A549 (cell line): ENCODE measurements around the gene ITGA2. TPM values are rescaled to one million over a fixed set of nuclear protein-coding genes. Genes with fewer than 3 reads are reported as not detected.

Experiments
- CHD2 ChIP-seq: fragments of 150-350 bp; IDR thresholded peaks from 2 replicates; pipeline ENCODE4 v1.6.1; 2014; ENCODE audit warnings: low read length; ENCODE audit not compliant: partially characterized antibody
- GATA3 ChIP-seq: IDR thresholded peaks from 2 replicates; pipeline ENCODE4 v1.6.1; 2012; ENCODE audit warnings: borderline replicate concordance
- MAFK ChIP-seq: fragments of 450-650 bp; IDR thresholded peaks from 2 replicates; pipeline ENCODE4 v1.6.1; 2014; ENCODE audit not compliant: partially characterized antibody
- NFE2L2 ChIP-seq: fragments of 150-350 bp; conservative IDR thresholded peaks from 2 replicates; pipeline ENCODE4 v1.6.1; 2014; ENCODE audit warnings: low read length
- POLR2A ChIP-seq: IDR thresholded peaks from 2 replicates; pipeline ENCODE4 v1.6.1; 2012; ENCODE audit warnings: mild to moderate bottlenecking, low read length
- RFX5 ChIP-seq: fragments of 450-650 bp; IDR thresholded peaks from 2 replicates; pipeline ENCODE4 v1.7.1; 2014; ENCODE audit warnings: antibody characterized with exemption, mild to moderate bottlenecking, moderate library complexity
- ZFP36 ChIP-seq: fragments of 450-650 bp; IDR thresholded peaks from 2 replicates; pipeline ENCODE4 v1.6.1; 2014; ENCODE audit warnings: borderline replicate concordance; ENCODE audit not compliant: partially characterized antibody
- polyA plus RNA-seq, 4 experiments: library from polyadenylated mRNA; depleted of rRNA in 3 of 4; stranded (reverse); fragments of >200 nt; fragmentation: RNase III in 1 of 4; extraction: RNeasy Plus Mini Kit Qiagen cat#74134 plus additional on column Dnase treatment in 1 of 4; gene quantifications; 2 replicates in 3 of 4; 3 replicates in 1 of 4; pipeline ENCODE4 v1.2.3, GENCODE V29; 2011 to 2017

Gene ITGA2
- polyA plus RNA-seq, 2 of the 4 experiments (the other 2 are of a cell fraction), result 8.5 to 28.0 TPM

GRCh38 chr5:53133020-53133419 lies 143.9 kb downstream of the ITGA2 start (continued):
- TF ChIP-seq MAFK, result no peak
- no peak for TF ChIP-seq NFE2L2
- no peak for TF ChIP-seq RFX5
- no peak for TF ChIP-seq CHD2
- no peak for TF ChIP-seq GATA3
- TF ChIP-seq POLR2A, result no peak
- TF ChIP-seq ZFP36, result no peak

Other genes with a start within 250 kb of the ITGA2 start
- gene ITGA1, start 201.4 kb upstream of the ITGA2 start, polyA plus RNA-seq (2011; rRNA removed), result 5.3 and 5.5 TPM in 2 replicates
- gene ITGA1, start 201.4 kb upstream of the ITGA2 start, polyA plus RNA-seq (2017; fragmentation: RNase III; extraction: RNeasy Plus Mini Kit Qiagen cat#74134 plus additional on column Dnase treatment), result 0.89 to 2.0 TPM (median 1.5 TPM) in 3 replicates
- gene PELO, start 201.4 kb upstream of the ITGA2 start, polyA plus RNA-seq (2011; rRNA removed), result 18.9 and 20.1 TPM in 2 replicates
- gene PELO, start 201.4 kb upstream of the ITGA2 start, polyA plus RNA-seq (2017; fragmentation: RNase III; extraction: RNeasy Plus Mini Kit Qiagen cat#74134 plus additional on column Dnase treatment), result 15.6 to 16.0 TPM (median 15.6 TPM) in 3 replicates
- gene MOCS2, start 120.4 kb downstream of the ITGA2 start, polyA plus RNA-seq (2011; rRNA removed), result 44.3 and 75.3 TPM in 2 replicates
- gene MOCS2, start 120.4 kb downstream of the ITGA2 start, polyA plus RNA-seq (2017; fragmentation: RNase III; extraction: RNeasy Plus Mini Kit Qiagen cat#74134 plus additional on column Dnase treatment), result 47.7 to 51.0 TPM (median 50.2 TPM) in 3 replicates